Activated T-cell treated with anti-CD3 and anti-CD28 coated beads for 4 hours (primary cell): ENCODE results near the gene CSNK2A3.
"Not testable (repeated sequence)": the region's sequence is repeated elsewhere in the genome, so short reads cannot be mapped to it uniquely, and the experiment has no call there.

Experiments used
- DNase-seq: peaks from one replicate; pipeline ENCODE4 v3.0.0-alpha.2; 2020

Gene CSNK2A3

GRCh38 chr11:11378184-11378940, 25.3 kb upstream of the CSNK2A3 start:
- no peak for DNase-seq

DNA sequence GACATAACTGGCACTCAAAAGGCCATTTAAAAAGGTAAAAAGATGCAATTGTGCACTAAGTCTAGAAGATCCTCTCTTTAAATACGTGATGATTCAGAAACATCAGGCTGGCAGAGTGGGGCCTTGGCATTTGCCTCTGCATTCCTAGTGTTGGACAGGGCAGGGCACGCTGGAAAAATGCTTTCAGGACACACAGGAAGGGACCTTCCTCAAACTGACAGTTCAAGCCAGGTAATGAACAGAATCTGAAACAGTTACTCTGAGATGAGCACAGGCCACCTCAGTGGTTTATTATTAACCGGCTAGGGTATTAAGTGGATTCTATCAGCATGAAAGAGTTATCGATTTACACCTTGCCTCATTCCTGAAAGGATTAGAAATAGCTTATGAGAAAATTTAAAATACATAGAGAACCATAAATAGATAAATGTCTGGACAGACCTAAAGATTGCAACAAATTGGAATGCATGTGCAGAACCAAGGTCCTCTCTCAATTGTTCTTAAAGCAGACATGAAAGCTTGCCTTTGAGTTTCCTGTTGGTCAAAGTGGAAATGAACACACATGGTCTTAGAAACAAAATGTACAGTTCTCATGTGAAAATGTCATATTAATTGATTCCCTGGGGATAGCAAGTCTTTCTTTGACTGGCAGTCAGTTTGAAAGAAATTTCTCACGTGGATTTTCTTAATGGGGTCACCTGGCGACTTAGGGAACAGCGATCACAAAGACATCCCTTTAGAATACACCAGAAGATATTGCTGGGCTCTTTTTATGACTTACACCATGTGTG, 21.5 kb upstream of the CSNK2A3 start:
- DNase-seq = no peak

DNA sequence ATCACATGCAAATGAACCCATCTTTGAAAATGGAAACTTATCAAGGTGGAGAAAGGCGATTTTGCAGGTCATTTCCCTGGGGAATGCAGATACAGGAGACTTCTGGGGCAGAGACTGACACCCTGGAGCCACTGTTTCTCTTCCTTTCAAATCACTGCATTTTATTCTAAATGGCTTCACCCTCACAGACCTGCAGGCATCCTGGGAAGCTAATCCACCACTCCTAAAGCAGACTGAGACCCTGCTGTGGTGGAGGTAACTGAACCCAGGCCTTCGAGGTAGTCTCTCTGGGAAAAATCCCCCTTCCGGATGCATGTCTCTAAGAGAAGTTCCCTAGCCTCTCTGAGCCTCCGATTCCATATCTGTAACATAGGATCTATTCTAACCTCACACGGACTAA, 20.9 kb upstream of the CSNK2A3 start:
- DNase-seq = no peak

DNA sequence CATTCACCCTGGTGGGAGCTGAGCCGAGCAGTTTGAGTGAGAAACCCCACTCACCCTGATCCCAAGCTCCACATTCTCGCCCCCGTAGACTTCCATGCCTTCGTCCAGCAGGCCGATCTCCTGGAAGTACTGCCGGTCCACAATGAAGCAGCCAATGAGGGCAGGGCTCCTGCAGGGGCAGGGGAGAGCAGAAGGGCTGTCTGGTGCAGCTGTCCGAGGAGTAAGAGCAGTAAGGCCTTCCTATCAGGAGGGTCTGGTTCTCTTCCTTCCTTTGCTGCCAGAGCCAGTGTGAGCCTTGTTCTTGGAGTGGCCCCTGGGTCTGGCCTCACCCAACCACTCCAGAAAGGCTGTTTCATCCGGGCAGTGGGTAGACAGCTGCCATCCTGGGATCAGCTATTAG, 19.4 kb upstream of the CSNK2A3 start:
- DNase-seq = no peak

DNA sequence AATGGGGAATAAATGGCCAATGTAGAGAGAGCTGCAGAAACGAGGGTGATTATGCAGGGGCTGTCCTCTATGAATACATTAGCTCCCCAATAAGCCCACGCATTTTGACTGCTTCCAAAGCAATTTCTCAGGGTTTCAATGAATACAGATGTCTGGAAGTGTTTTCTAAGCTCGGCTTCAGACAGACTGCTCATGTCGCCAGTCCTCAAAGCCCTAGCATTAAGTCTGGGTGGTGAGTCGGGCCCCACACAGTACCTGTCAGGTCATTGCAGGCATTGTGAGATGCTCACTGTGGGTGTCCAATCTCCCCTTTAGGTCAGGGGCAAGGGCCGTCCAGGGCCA, 17.9 kb upstream of the CSNK2A3 start:
- DNase-seq = no peak

DNA sequence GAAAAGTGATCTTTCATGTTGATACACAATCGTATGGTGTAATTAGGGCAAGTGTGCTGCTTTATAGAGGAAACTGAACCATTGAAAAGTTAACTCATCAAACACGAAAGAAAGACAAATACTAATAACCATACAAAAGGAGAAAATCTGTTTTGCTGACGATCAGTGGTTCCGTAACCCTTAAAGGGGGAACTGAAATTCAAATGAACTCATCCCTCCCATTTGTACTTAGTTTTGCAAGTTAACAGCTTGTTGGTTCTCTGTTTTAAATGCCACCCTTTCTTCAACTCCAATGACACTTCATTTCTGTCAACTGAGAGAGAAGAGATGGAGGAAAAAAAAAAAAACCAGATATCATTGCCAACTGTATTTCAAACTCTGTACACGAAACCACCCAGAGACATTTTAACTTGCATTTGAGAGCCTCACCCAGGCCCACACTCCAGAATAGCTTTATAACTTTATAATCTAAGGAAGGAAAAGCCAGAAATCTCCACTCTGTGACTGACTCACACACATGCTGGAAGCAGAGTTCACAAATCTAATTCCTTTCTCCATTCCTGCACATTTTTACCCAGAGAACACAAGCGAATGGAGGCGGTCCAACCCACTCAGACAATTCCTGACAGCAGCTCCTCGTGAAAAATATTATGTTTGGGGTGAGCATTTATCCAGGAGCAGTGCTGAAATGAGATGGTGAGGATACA, 17.4 kb upstream of the CSNK2A3 start:
- no peak for DNase-seq

DNA sequence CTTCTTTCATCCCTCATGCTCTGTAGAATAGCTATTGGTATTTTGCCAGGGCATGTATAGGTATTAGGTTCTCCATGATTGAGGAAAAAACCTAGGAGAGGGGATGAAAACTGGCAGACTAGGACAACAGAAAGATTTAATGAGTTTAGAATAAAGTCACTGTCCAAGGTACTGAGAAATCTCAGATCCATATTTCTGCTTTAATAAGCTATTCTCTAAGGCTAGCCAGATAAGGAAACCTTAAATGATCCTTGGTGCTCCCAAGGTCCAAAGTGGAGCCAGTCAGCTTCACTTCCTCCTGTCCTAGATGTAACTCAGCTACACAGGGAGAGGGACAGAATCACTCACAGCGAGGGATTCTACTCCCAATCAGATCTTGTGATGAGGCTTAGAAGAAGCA, 13.7 kb upstream of the CSNK2A3 start:
- DNase-seq = no peak

- DNase-seq = no peak
These were observed 10.6 kb upstream of the CSNK2A3 start for GRCh38 chr11:11363674-11364073.

DNA sequence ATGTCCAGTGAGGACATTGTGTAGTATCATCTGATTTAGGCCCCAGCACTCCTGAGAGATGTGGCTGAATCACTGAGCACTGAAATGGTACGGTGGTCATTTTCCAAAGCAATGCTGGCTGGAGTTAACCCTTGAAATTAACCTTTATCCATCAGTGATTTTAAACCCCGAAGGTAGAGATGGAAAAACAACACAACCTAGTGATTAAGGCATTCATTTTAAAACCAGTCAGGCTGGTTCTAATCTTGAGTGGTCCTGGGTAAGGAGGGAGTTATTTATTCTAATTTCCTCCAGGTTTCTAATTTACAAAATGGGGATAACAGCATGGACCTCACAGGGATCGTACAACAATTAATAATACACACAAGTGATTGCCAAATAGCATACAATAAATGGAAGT, 6.6 kb upstream of the CSNK2A3 start:
- DNase-seq = no peak

DNA sequence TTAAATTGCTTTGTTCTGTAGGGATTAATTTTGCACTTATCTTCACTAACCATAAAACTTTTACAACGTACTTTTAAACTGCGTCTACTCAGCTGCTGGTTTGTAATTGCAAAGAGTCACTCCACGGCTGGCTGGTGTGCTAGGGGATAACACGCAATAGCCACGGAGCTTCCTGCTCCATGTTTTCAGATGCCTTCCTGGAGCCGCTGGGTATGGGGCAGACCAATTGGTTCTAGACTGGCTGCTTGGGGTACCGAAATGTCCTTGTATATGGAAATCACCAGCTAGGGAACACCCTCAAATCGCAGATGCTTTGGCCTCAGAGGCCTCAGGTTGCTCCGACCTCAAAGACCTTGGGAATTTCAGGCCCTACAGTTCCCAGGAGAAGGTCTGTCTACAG, 3.8 kb upstream of the CSNK2A3 start:
- no peak for DNase-seq

DNA sequence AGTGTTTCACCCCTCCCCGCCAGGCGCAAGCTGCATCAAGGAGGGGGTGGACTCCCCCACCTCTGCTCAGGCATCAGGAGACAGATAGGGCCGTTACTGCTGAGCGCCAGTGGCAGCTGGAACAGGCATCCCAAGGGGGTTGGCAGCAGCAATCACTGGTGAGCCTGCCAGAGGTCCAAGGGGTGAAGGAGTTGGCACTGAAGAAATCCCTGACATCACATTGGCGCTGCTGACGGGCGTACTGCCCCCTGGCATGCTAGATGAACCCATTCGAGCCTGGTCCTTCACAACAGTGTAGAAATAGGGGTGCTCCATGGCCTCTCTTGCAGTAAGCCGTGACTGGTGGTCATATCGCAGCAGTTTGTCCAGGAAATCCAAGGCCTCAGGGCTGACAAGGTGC, 1.2 kb downstream of the CSNK2A3 start:
- not testable (repeated sequence) for DNase-seq

- no peak for DNase-seq
These were observed 1.9 kb downstream of the CSNK2A3 start for GRCh38 chr11:11351042-11351586.

DNA sequence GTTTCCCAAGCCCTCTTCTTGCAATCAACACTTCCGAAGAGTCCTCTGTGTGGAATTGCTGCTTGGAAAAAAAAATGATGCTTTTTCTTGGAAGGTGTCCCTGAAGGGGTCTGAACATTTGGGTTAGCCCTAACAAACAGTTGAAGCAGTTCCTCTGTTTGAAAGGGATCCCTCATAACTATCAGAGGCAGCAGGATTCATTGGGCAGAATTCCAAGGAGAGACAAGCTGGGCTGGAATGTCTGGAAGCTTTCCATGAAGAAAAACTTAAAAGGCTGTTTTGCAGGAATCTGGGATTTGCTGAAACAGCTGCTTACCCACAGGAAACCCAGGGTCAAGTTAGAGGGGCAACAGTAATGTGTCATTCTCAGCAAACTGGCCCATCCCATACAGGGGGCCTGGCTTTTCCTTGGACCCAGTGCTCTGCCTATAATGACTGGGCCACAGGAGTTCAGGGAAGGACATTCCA, 3.1 kb downstream of the CSNK2A3 start:
- DNase-seq = no peak

DNA sequence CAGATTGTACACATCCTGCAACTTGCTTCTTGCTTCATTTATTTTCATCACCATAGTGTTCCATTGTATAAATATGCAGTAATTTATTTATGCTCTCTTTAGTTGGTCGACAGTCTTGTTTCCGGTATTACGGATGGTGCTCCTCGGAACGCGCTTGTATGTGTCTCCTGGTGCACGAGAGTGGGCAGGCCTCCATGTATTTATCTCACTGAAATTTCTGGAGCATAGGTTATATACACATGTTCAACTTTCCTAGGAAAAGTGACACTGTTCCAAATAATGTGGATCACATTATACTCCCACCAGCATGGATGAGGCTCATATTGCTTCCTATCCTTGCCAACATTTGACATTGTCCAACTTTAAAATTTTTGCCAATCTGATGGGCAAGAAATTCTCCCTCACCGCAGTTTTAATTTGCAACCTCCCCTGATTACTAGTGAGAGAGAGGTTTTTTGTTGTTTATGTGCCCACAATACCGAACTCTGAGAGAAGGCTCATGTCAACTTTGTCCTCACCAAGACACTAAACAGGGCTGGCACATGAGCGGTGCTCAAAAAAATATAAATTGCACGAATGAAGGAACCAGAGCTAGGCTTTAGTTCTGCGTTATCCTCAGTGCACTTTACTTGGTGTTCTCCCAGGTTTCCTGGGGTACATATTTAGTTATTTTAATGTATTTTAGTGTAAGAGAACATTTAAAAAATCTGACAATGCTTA, 3.8 kb downstream of the CSNK2A3 start:
- DNase-seq = no peak

DNA sequence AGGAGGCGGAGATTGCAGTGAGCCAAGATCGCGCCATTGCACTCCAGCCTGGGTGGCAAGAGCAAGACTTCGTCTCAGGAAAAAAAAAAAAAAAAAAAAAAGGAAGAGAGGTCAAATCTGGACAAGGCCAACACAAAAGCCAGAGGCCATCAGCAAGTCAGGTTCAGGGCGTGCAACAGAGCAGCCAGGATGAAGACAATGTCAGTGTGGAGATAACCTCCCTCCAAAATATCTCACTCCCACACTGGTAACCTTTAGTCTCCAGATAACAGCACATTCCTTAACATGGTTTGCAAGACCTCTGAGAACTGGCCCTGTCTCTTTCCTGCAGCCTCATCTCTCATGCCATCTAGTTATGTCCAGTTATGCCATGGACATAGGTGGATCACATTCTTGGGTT, 4.7 kb downstream of the CSNK2A3 start:
- no peak for DNase-seq

- DNase-seq = no peak
These were observed 5.5 kb downstream of the CSNK2A3 start for GRCh38 chr11:11347592-11347991.

- DNase-seq = no peak
These were observed 6.7 kb downstream of the CSNK2A3 start for GRCh38 chr11:11346303-11346702.

DNA sequence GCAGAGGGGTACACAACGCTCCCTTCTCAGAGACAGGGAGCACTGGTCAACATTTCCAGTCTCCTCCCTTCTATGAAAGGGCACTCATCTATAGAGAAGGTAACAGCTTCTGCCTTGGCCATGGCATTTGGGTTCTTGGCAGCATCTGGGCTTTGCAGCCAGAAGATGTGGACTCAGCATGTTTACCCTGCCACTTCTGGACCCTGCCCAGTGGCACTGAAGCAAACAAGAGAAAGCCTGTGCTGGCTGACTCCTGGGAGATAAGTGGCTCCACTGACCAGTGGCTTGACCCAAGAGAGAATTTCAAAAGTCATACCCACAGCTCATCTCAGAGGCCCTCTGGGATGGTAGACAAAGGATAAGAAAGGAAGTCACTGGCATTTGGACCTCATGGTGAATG, 8.0 kb downstream of the CSNK2A3 start:
- no peak for DNase-seq

DNA sequence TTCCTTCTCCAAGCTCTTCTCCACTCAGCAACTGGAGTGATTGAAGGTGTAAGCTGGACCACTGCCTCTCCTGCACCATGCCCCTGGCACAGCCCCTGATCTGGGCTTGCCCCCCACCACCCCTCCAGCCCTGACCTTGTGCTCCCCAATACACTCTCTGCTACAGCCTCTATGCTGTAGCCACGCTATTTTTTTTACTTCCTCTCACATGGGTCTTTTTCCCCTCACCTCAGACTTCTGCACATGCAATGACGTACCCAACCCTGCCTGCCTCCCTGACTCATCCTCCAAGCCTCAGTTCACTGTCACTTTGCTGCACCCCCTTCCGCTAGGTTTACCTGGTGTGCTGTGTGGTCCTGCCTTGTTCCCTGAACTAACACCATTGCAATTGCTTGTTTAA, 9.0 kb downstream of the CSNK2A3 start:
- DNase-seq = no peak

- no peak for DNase-seq
These were observed 14.7 kb downstream of the CSNK2A3 start for GRCh38 chr11:11338304-11338703.

GRCh38 chr11:11336664-11337063, 16.4 kb downstream of the CSNK2A3 start:
- no peak for DNase-seq

DNA sequence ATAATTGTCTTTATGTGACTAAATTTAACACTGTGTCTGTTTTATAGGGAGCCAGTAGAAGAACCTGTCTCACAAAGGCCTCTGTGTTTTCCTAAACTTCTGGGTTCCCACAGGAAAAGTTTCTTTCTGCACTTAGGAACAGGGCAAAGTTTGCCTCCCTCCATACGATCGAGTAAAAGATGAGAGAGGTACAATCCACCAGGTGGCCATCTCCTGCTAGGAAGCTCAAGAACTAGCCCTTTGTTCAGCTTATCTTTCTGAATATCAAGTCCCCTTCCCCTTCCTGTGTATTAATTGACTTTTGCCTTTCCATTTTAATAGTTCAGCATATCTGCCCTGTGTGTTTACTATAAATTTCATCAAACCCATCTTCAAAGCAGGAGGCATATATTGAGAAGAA, 18.0 kb downstream of the CSNK2A3 start:
- DNase-seq = no peak

DNA sequence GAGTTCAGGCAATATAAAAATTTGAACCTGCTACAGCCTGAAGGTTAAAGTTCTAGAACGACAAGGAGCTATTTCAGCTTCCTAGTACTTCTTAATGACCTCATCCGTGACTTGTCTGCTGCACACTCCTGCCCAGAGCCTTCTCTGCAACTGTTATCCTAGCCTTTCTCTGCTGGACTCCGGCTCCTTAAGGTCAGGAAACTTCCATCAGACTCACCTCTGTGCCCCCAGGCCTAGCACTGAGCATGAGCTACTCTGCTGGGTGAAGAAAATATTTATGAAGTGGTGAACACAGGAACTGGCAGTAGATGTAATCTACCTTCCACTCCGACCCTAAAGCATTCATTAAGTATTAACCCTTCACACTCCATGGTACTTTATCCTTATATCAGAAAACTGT, 18.4 kb downstream of the CSNK2A3 start:
- no peak for DNase-seq
